Measurements from ENCODE around the gene AATF.
A peak's percentile ranks its signal among the peaks of the same experiment; 100 is the strongest.

Gene AATF

GRCh38 chr17:36945959-36946725 is 2.6 kb upstream of the AATF start:
- no peak for DNase-seq (ENCODE audit: low read depth)
- no peak overlapping the region for H3K4me3 ChIP-seq (ENCODE audit: control insufficient read depth, low read depth, low read length)
- TF ChIP-seq, protein P1, sequence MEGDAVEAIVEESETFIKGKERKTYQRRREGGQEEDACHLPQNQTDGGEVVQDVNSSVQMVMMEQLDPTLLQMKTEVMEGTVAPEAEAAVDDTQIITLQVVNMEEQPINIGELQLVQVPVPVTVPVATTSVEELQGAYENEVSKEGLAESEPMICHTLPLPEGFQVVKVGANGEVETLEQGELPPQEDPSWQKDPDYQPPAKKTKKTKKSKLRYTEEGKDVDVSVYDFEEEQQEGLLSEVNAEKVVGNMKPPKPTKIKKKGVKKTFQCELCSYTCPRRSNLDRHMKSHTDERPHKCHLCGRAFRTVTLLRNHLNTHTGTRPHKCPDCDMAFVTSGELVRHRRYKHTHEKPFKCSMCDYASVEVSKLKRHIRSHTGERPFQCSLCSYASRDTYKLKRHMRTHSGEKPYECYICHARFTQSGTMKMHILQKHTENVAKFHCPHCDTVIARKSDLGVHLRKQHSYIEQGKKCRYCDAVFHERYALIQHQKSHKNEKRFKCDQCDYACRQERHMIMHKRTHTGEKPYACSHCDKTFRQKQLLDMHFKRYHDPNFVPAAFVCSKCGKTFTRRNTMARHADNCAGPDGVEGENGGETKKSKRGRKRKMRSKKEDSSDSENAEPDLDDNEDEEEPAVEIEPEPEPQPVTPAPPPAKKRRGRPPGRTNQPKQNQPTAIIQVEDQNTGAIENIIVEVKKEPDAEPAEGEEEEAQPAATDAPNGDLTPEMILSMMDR (conservative IDR thresholded peaks at IDR 0.05; ENCODE audit: control insufficient read depth, insufficient read depth, low read depth, low read length), result no peak

DNA sequence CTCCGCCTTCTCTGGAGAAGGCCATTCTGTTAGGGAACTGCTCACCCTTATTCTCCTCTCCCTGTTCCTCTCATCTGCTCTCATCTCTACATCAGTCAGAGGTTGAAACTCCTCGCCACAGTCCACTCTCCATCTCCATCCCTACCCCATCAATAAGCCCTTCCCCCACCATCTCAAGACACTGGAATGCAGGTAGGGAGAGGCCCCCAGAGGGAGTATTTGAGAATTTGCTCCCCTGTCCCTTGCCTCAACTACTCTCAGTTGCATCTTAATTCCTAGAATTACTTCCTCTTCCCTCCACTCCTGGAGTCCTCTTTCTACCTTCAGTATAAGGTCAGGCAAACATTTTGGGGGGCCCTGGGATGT is 2.0 kb upstream of the AATF start:
- no peak for DNase-seq (ENCODE audit: low read depth)
- TF ChIP-seq, protein P1 (conservative IDR thresholded peaks at IDR 0.05; ENCODE audit: control insufficient read depth, insufficient read depth, low read depth, low read length), result no peak
- H3K4me3 ChIP-seq (ENCODE audit: control insufficient read depth, low read depth, low read length), result no peak overlapping the region

DNA sequence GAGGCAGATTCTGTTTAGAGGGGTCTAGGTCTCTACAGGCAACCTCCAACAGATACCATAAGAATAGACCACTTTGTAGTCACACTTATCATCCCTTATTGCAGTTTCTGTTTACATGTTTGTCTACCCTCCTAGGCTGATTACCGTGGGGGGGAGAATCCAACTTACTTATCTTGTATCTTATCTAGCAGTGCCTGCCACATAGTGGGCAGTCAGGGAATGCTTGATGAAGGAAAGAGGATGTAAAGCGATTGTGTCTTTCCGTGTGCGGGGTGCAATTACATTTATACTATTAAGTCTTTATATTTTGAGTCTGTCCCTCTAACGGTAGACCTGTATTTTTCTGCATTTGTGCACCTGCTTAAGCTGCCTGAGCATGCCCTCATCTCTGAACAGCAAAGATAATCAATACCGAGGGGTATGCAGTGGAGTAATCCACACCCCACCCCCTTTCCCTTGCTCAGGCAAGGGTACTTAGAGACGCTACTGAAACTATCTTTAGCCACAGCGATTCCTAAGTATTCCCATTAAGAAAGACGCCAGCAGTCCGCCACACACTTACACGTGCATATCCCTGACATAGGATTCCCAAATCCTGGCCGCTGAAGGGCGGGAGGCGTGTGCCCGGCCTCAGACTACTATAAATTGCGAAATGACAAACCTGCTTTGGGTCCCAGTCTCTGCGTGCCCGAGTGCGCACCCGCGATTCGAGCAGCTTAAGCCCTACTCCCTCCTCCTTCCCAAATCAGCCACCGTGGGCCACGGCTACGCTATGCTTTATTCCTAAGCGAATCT is 635 bp upstream of the AATF start:
- H3K4me3 ChIP-seq (ENCODE audit: control insufficient read depth, low read depth, low read length), result peak overlapping the region; percentile 88
- DNase-seq (ENCODE audit: low read depth), result no peak
- TF ChIP-seq, protein P1 (conservative IDR thresholded peaks at IDR 0.05; ENCODE audit: control insufficient read depth, insufficient read depth, low read depth, low read length), result no peak

- DNase-seq (ENCODE audit: low read depth), result peak; percentile 50
- TF ChIP-seq, protein P1 (conservative IDR thresholded peaks at IDR 0.05; ENCODE audit: control insufficient read depth, insufficient read depth, low read depth, low read length), result no peak
These were observed 740 bp downstream of the AATF start for GRCh38 chr17:36949461-36949927.

DNA sequence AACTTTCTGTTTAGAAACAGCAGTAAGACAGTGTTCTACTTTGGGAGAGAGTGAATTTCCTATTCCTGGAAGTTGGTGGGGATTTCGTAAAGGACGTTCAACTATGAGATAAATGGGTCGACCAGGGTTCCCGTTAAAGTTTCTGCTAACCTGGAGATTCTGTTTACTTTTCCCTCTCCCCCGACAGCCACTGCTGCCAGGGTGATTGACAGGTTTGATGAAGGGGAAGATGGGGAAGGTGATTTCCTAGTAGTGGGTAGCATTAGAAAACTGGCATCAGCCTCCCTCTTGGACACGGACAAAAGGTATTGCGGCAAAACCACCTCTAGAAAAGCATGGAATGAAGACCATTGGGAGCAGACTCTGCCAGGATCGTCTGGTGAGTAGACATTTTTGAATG is 1.3 kb downstream of the AATF start:
- DNase-seq (ENCODE audit: low read depth), result no peak
- TF ChIP-seq, protein P1 (conservative IDR thresholded peaks at IDR 0.05; ENCODE audit: control insufficient read depth, insufficient read depth, low read depth, low read length), result no peak
- peak overlapping the region; percentile 88 for H3K4me3 ChIP-seq (ENCODE audit: control insufficient read depth, low read depth, low read length)

More at GRCh38 chr17:36949461-36949927, 740 bp downstream of the AATF start:
- H3K4me3 ChIP-seq (ENCODE audit: control insufficient read depth, low read depth, low read length), result peak overlapping the region; percentile 88

GRCh38 chr17:36951084-36951789 is 2.5 kb downstream of the AATF start:
- TF ChIP-seq, protein P1 (conservative IDR thresholded peaks at IDR 0.05; ENCODE audit: control insufficient read depth, insufficient read depth, low read depth, low read length), result no peak
- no peak overlapping the region for H3K4me3 ChIP-seq (ENCODE audit: control insufficient read depth, low read depth, low read length)
- DNase-seq (ENCODE audit: low read depth), result no peak

Data from fibroblast of mammary gland (primary cell).